Stimulated activated CD8-positive, alpha-beta memory T cell treated with anti-CD3 and anti-CD28 coated beads, Interleukin-7, amount 100 ng/mL, for 1 hour (primary cell): ENCODE results near the gene SEPTIN14.
"Not testable (repeated sequence)": the region's sequence is repeated elsewhere in the genome, so short reads cannot be mapped to it uniquely, and the experiment has no call there.

ENCODE experiments used
- DNase-seq, 2 donors: peaks; one replicate each; pipeline ENCODE4 v3.0.0-alpha.2; 2020; ENCODE audit warnings: low read depth in 2 of 2

The SEPTIN14 gene

GRCh38 chr7:55785444-55785843 lies 77.1 kb downstream of the SEPTIN14 start:
- not testable (repeated sequence) for DNase-seq

- no peak for DNase-seq
Measured at GRCh38 chr7:55784151-55784550, 78.4 kb downstream of the SEPTIN14 start.

DNA sequence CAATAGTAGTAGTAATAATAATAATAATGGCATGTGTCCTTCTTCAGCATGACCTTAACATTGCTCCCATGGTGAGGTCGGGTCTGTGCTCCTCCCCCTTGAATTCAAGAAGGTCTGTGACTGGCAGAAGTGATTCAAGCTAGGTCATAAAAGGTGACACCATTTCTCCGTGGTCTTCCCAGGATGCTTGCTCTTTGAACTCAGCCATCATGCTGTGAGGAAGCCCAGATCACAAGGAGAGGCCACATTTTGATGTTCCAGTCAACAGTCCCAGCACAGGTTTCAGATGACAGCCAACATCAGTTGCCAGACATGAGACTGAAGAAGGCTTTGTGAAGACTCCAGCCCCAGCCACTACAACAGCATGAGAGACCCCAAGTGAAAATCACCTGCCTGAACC lies 83.9 kb downstream of the SEPTIN14 start:
- DNase-seq: no peak

DNA sequence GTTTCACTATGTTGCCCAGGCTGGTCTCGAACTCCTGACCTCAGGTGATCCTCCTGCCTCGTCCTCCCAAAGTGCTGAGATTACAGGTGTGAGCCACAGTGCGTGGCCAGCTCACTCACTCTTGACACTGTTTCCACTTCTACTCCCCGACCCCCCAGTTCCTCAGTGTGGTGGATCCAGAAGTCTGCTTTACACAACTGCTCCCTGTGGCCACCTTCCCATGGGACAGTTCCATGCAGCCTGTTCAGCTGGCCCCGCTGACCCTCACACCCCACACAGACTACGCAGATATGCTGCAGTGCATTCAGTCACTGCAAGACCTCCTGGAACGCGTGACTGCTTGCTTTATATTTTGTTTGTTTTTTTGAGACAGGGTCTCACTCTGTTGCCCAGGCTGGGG lies 86.4 kb downstream of the SEPTIN14 start:
- no peak for DNase-seq

DNA sequence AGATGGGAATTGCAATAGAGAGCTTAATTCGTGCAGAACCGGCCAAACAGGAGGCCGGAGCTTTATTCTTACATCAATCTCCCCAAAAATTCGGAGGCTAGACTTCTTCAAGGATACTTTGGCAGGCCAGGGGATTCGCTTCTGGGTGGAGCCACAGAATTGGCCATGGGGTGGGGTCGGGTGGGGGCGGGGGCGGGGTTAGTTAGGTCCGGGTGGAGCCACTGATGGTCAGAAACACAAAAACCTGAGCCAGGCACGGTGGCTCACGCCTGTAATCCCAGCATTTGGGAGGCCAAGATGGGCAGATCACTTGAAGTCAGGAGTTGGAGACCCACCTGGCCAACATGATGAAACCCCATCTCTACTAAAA lies 87.5 kb downstream of the SEPTIN14 start:
- no peak for DNase-seq

GRCh38 chr7:55774327-55775050 lies 88.1 kb downstream of the SEPTIN14 start:
- no peak for DNase-seq

DNA sequence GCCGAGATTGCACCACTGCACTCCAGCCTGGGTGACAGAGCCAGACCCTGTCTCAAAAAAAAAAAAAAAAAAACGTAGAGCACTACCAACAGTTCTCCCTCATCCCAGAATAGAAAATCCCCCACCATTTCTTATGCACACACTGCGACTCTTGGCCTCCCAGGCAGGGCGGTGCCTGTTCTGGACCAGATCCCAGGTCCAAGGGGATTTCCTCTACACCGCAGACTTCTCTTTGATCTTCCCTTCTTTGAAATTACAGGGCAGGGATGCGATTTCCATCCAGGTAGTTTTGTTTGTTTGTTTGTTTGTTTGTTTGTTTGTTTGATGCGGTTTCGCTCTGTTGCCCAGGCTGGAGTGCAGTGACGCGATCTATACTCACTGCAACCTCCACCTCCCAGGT lies 91.8 kb downstream of the SEPTIN14 start:
- no peak for DNase-seq

DNA sequence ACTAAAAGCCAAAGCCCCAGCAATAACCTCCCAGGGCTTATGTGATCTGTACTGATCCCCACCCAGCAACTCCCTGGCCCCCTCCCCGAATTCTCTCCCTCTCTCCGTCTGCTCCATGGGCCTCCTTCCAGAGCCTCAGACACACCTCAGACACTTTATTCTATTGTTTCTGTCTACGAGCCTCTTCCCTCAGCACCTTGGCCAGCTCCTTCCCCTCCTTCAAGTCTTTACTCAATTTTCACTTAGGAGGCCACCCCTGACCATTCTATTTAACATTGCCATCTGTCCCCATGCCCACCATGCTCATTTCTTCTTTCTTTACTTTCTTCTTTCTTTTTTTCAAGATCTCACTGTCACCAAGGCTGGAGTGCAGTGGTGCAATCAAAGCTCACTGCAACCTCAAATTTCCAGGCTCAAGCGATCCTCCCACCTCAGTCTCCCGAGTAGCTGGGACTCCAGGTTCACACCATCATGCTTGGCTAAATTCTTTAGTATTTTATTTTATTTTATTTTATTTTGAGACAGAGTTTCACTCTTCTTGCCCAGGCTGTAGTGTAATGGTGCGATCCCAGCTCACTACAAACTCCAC lies 109.2 kb downstream of the SEPTIN14 start:
- not testable (repeated sequence) for DNase-seq

- DNase-seq: not testable (repeated sequence)
Measured at GRCh38 chr7:55744706-55745105, 117.8 kb downstream of the SEPTIN14 start.
